HG03045 (cell line): ENCODE measurements around the gene PRSS22.
"Not testable (repeated sequence)": the region's sequence is repeated elsewhere in the genome, so short reads cannot be mapped to it uniquely, and the experiment has no call there.

ENCODE experiments used
- ATAC-seq: cut with Tn5 transposase; IDR thresholded peaks from one replicate; pipeline ENCODE4 v1.9.1; 2021; ENCODE audit warnings: mild to moderate bottlenecking, moderate library complexity; ENCODE audit not compliant: unreplicated experiment

Gene PRSS22

GRCh38 chr16:2857451-2858244, at the start of gene PRSS22:
PRSS22 (minus strand) TSS chr16:2858170; CDS start chr16:2858104, 66 bp downstream.
- ATAC-seq: no peak

- ATAC-seq: not testable (repeated sequence)
Measured at GRCh38 chr16:2907084-2907753, 49.2 kb upstream of the PRSS22 start.

DNA sequence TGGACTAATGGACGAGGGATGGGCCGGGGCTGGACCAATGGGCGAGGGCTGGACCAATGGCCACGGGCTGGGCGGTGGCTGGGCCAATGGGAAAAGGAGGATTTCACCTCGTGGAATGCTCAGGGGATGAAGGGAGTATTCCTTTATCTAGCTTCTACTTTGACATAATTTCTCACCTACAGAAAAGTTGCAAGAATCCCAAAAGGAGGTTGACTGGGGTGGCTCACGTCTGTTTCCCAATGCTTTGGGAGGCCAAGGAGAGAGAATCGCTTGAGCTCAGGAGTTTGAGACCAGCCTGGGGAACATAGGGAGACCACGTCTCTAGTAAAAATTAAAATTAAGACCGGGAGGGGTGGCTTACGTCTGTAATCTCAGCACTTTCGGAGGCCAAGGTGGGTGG, 48.0 kb upstream of the PRSS22 start:
- ATAC-seq: no peak

- peak; percentile 70 for ATAC-seq
Measured at GRCh38 chr16:2905241-2905987, 47.4 kb upstream of the PRSS22 start.

GRCh38 chr16:2904922-2905240, 46.9 kb upstream of the PRSS22 start:
- peak; percentile 15 for ATAC-seq

GRCh38 chr16:2904100-2904921, 46.3 kb upstream of the PRSS22 start:
- ATAC-seq: peak; percentile 41

- ATAC-seq: no peak
Measured at GRCh38 chr16:2902337-2903130, 44.6 kb upstream of the PRSS22 start.

GRCh38 chr16:2900526-2901075, 42.6 kb upstream of the PRSS22 start:
- ATAC-seq: no peak

DNA sequence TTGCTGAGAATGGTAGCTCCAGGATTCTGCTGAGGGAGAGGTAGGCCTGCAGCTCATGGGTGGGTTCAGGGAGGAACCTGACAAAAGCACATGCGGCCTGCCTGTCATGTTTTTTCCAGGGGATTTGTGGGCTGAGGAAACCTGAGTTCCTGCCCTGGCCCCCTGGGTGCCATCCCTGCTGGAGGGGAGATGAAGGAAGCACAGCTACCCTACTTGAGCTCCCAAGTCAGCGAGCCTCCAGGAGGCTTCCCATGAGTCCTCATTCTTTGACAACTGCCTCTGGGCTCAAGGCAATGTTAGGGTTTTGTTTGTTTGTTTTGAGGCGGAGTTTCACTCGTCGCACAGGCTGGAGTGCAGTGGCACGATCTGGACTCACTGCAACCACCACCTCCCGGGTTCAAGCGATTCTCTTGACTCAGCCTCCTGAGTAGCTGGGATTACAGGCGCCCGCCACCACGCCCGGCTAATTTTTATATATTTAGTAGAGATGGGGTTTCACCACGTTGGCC, 41.6 kb upstream of the PRSS22 start:
- no peak for ATAC-seq

- no peak for ATAC-seq
Measured at GRCh38 chr16:2898831-2899563, 41.0 kb upstream of the PRSS22 start.

GRCh38 chr16:2897110-2897509, 39.1 kb upstream of the PRSS22 start:
- ATAC-seq: no peak

GRCh38 chr16:2896480-2897010, 38.6 kb upstream of the PRSS22 start:
- no peak for ATAC-seq

GRCh38 chr16:2895813-2896212, 37.8 kb upstream of the PRSS22 start:
- no peak for ATAC-seq

GRCh38 chr16:2894231-2894630, 36.3 kb upstream of the PRSS22 start:
- no peak for ATAC-seq

DNA sequence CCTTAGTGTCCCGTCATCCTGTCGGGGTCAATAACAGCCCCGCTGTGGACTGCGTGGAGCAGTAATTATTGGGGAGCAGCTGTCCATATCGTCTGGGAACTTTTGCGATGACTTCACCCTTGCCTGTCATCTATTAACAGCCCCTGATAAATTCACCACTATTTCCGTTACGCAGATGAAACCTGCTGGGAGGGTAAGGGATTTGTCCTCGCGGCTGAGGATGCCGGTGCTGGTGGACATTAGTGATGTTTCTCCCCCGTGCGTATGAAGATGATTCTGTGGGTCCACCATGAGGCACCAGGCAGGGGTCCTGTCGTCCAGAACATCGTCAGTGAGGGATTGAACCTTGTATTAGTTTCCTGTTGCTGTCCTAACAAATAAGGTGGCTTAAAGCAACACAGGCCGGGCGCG, 26.1 kb upstream of the PRSS22 start:
- no peak for ATAC-seq

DNA sequence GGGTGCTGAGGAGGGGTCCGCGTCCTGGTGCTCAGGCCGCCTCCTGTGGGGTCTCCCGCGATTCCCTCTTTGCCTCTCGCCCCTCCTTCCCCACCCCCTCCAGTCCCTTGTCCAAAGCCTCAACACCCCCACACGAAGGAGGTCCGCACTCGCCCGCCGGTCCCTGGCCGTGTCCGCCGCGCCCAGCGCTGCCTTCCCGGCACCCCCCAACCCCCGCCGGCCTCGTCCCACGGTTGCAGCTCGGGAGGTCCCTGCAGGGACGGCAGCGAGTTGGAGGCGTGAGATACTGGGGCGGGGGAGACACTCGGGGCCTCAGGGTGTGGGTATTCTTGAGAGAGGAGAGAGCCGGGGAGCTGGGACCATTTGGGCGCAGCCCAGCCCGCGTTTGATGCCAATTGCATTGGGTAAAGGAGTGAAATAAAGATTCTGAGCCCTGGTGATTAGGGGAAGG, 25.5 kb upstream of the PRSS22 start:
- ATAC-seq: no peak

GRCh38 chr16:2882650-2883457, 24.9 kb upstream of the PRSS22 start, which contains the start of gene FLYWCH2:
FLYWCH2 (plus strand) TSS chr16:2883215; CDS start chr16:2896450, 13,235 bp downstream.
- ATAC-seq: peak; percentile 91
